Gastrocnemius medialis (tissue), 4 donors: ENCODE measurements around the gene PDCD2L.

Source experiments
- POLR2A ChIP-seq, 2 donors: fragments of 450-650 bp; IDR thresholded peaks; one replicate each; pipeline ENCODE4 v1.6.1; 2017; ENCODE audit warnings: antibody characterized with exemption in 2 of 2, mild to moderate bottlenecking in 2 of 2, moderate library complexity in 2 of 2
- TF ChIP-seq, protein P1 (sequence below), 5 experiments: fragments of 450-650 bp in 3 of 5; fragments of 200-600 bp in 2 of 5; sonication (generic) in 2 of 5; IDR thresholded peaks in 4 of 5; conservative IDR thresholded peaks in 1 of 5; 1 replicate in 4 of 5; 2 replicates in 1 of 5; pipeline ENCODE4 v1.5.1; 2016 to 2019; ENCODE audit warnings: antibody characterized with exemption in 5 of 5, mild to moderate bottlenecking in 3 of 5, moderate library complexity in 3 of 5

DNA sequence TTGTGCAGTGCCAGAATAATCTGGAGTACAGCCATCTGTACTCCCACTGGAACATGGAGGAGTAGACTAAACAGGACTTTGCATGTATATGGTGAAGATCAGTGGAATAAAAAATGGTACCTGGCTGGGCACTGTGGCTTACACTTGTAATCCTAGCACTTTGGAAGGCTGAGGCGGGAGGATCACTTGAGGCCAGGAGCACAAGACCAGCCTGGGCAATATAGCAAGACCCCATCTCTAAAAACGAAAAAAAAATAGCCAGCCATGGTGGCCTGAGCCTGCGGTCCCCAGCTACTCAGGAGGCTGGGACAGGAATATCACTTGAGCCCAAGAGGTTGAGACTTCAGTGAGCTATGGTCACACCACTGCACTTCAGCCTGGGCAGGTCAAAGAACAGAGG lies 44.0 kb downstream of the PDCD2L start:
- TF ChIP-seq, protein P1, sequence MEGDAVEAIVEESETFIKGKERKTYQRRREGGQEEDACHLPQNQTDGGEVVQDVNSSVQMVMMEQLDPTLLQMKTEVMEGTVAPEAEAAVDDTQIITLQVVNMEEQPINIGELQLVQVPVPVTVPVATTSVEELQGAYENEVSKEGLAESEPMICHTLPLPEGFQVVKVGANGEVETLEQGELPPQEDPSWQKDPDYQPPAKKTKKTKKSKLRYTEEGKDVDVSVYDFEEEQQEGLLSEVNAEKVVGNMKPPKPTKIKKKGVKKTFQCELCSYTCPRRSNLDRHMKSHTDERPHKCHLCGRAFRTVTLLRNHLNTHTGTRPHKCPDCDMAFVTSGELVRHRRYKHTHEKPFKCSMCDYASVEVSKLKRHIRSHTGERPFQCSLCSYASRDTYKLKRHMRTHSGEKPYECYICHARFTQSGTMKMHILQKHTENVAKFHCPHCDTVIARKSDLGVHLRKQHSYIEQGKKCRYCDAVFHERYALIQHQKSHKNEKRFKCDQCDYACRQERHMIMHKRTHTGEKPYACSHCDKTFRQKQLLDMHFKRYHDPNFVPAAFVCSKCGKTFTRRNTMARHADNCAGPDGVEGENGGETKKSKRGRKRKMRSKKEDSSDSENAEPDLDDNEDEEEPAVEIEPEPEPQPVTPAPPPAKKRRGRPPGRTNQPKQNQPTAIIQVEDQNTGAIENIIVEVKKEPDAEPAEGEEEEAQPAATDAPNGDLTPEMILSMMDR (IDR thresholded peaks at IDR 0.05 in 4 of 5, conservative IDR thresholded peaks at IDR 0.05 in 1 of 5), result no peak
- TF ChIP-seq POLR2A (IDR thresholded peaks at IDR 0.05), result no peak
